Skeletal muscle cell (primary cell): ENCODE results near the gene PLPP3.

ENCODE experiments used
- DNase-seq: peaks from one replicate; pipeline ENCODE4 v3.0.0-alpha.2; 2010; ENCODE audit warnings: low read depth
- H3K4me3 ChIP-seq: 2 replicates; pipeline ENCODE4 v1.5.1; 2011; ENCODE audit warnings: low read depth, mild to moderate bottlenecking, control low read depth, low read length, moderate library complexity

Gene PLPP3

DNA sequence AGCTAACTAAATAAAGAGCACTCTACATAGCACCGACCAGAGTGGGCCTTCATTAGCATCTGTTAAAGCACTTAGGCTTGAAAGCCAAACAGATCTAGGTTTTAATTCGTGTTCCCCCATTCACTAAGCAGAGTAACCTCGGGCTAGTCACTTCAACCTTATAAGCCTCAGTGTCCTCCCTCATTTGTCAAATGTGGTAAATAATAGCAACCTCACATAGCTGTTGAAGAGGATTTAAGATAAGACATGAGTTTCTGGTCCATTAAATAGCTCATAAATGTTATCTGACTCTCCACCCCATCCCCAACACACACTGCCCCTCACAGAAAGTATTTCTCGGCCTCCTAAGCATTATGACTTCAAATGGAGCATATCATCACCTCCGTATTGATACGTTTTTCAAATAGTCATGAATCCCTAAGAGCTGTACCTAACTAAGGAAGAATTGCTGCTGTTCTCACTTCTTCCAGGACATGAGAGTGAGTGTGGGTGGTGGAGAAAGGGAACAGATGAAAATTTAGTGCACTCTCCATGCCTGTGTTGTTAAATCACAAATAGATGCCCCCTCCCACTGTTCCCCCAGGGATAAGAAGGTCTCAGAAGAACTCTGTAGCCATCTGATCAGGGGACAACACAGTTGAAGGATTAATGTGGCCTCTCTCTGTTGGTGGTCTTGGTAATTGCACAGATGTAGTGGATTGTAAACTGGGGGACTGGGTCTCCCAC lies 47.6 kb downstream of the PLPP3 start:
- no peak overlapping the region for H3K4me3 ChIP-seq
- no peak for DNase-seq

DNA sequence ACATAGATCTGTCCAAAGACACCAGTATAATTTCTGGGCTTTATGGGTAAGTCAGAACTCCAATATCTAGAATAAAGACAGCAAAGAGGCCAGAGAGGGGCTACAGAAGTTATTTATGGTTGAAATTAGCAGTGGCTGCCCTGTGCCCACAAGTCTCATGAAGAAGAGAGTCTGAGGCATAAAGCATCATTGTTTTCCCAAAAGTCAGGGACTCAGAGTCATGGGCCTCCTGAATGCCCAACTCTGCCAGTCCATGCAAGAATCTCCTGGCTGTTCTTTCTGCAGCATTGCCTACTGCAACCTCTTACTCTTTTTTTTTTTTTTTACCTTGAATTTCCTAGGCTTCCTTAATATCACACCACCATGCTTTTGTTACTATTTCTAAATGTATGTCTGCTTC lies 49.6 kb downstream of the PLPP3 start:
- DNase-seq = no peak
- no peak overlapping the region for H3K4me3 ChIP-seq

DNA sequence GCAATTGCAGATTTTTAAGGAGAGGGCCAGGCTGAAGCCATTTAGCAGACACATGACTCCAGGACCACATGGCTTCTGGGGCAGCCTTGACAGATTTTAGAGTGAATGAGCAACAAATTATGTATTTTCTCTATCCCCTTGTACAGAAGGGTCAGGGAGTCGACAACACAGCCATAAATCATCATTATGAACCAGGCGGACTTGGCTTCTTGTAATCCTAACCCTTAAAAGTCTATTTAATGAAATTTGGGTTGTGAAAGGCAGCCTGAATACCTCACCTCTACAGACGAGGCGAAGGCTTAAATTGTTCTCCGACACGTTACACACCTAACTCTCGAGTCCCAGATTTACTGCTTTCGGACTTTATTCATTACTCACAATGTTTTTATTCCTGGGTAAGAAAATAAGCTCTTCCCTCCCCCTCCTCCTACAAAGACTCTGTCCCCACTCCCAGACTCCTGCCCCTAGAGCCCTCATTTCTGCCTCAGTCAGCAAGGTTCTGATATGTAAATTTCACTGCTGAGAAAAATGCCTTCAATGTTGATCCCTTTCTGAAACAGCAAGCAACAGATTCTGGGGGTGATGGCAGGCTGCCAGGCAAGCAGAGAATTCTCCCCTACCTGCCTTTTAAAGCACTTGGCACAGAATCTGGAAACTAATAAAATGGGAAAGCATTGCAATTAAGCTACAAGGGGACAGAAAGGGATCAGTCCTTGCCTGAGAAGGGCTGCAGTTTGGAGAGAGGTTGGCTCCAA lies 51.6 kb downstream of the PLPP3 start:
- no peak overlapping the region for H3K4me3 ChIP-seq

DNA sequence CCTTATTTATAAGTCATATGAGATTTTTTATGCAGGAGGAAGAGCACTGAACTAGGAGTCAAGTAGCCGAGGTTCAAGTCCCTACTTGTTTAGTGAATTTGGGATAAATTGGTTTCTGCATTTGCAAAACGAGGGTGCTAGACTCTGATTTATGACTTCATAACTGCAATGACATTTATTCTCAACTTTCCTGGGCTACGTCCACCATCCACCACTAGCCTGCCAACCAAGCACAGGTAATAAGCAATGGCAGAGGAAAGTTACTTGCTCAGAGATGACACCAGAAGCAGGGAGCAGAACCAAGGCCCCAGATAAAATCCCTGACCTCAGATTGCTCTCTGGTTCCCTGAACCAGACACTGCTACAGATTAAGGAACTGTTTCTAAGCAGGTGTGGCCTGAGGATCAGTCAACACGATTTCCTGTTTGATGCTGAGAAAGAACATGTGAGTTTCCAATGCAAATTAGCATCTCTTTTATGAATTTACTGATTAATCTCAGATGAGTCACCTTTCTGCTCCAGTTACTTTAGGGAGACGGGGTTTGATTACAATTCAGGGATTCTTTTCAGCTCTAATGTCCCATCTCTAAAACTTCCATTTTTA lies 52.7 kb downstream of the PLPP3 start:
- no peak for DNase-seq
- H3K4me3 ChIP-seq = no peak overlapping the region

More for the DNA sequence above, 51.6 kb downstream of the PLPP3 start:
- no peak for DNase-seq

DNA sequence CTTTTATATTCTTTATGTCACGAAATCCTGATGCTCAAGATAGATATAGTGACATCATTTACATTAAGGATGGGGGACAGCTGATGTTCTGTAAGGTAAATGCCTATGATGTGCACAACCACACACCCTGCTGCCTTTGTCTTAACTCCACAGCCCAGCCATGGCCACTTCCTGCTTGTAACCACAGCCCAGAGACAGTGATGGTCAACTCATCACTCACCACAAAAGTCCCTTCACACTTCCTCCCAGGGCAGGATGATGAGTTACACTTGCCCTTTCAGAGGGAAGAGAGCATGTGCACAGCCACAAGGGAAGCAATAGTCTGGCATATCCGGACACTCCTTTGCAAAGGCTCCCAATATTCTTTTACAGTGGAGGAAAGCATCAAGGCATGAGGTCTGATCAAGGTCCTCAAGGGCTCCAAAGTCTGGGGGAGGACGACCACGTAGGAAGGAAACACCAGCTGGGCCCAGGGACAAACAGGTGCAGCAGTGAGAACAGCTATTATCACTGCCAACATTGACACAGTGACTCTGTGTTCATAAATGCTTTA lies 53.8 kb downstream of the PLPP3 start:
- DNase-seq = no peak
- H3K4me3 ChIP-seq = no peak overlapping the region

DNA sequence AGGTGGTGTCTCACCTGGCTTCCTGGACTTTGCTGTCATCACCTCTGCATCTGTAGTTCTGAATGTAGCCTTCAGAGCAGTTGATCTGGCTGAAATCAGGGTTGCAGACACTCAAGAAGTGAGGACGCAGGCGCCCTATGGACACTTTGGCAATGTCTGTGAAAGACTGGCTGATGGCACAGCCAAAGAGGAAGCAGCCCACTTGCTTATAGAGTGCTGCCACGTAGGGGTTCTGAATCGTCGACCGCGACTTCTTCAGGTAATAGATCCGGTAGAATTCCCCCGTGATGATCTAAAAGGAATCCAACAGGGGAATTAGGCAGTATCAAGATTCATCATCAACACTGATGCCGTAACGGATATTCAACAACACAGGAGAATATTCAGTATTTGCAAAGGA lies 55.1 kb downstream of the PLPP3 start:
- no peak for DNase-seq
- H3K4me3 ChIP-seq = no peak overlapping the region

DNA sequence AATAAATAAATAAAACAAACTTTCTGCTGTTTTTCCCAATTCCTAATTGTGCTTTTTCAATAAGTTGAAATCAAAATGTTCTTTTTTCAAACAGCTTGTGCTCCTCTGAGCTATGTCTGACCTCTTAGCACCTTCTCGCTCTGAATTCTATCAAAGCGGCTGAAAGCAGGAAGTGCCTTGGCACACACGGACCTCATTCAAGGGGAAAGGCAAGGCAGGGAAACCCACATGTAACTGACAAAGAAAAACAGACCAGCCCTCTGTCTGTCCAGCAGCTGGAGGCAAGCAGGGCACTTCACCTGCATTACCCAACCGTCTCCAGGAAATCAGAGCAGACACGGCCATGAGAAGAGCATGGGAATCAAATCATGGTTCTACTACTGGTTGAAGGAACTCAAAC lies 56.7 kb downstream of the PLPP3 start:
- no peak for DNase-seq
- no peak overlapping the region for H3K4me3 ChIP-seq

DNA sequence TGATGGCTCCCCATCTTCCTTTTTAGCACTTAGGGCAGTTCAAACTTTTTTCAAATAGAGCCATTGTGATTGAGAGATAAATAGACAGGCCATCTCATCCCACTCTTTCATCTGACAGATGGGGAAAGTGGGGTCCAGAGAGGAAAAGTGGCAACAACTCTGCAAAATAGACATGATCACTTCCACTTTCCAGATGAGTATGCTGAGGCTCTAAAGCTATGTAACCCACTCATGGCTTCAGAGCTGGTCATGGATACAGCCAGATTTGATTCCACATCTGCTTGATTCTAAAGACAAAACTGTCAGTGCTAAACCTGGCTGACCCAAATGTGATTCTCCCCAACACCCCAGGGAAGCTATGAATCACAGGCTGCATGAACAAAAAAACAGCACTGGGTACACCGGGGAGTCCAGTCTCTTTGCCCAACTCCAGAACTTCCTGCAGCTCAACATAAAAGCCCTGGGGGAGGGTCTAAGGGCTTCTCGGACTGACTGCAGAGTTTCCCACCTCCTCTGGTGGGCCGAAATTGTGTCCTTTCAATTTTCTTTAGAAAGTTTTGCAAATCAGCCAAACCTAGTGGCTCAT lies 59.3 kb downstream of the PLPP3 start:
- no peak for DNase-seq
- H3K4me3 ChIP-seq = no peak overlapping the region

DNA sequence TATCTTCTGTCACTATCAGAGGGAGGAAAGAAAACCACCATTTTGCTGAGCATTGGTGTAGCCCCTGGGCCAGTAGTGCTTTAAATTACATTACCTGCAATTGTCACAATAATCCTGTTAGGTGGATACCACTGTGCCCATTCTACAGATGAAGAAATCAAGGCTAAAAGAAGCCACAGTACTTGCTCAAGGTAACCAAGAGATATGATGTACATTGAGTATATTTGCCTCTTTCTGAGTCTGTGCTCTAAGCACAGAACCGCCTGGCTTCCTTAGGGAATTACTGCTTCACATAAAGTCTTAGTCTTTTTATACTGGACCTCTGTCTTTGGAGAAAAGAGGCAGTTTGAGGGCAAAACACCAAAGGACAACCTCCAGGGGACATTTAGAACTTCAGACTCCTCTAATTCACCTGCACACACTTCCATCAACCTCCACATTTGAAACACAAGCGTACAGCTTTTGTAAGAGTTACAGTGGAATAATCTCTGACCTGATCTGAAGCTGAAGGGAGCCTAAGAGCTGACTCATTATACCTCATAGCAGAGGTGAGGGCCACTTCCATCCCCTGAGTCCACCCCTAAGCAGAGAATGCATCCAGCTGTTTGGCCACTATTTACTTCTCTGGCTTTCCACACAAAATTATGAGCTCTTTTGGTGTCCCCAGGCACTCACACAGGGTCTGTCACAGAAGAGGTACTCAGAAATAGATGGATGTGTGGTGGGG lies 61.8 kb downstream of the PLPP3 start:
- no peak for DNase-seq

DNA sequence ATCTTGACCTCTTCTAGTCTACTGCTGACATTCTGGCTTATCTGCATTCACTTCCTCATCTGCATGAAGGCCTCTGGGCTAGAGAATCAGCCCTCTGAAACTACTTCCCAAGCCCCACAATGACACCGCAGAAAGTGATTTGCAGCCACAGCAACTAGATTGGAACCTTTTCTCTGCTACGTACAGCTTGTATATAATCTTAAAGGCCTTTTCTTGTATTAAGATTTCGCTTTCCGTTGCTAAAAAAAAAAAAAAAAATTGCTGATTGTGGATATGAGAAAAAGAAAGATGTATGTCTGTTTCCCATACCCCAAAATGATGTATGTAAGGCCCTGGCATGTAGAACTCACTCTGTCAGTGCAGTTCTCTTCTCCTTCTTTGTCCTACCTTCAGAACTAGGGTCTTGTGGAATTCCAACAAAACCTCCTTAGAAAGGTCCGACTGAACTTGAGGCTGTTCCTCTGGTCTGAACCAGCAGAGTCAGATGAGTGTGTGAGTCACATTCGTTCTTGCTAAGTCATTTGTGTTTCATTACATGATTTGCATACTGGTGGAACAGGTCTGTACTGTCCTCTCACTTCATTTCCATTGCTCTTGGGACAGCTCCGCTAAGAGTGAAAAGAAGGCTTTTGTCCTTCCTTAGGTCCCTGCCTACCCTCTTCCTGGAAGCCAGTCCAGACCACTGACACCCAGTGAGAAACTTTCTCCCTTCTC lies 62.7 kb downstream of the PLPP3 start:
- no peak overlapping the region for H3K4me3 ChIP-seq
- DNase-seq = no peak

More for the DNA sequence above, 61.8 kb downstream of the PLPP3 start:
- H3K4me3 ChIP-seq = no peak overlapping the region

DNA sequence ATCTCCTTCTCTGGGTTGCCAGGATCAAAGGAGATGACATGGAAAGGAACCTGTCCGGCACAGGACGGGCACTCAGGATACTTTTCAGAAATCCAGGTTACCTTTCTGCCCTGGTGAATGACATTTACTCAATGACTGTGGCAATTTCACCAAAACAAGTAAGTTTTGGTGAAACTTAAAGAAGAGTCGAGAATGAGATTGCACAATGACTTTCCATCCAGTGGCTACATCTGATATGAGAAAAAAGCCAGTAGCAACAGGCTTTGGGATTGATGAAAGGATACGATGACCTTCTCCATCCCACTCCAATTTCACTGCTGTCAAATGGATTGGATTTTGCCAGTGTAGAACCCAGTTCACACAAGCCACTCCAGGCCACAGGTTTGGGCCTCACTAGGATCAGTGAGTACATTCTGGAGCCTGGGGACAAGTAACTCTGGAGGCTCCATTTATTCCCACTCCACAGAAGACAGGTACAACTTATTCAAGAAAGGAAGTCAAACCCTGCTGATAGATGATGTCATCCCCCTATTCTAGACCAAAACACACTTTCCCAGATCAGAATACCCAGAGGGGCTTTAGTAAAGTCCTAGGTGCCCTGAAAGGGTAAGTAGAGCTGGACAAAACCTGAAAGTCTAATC lies 63.3 kb downstream of the PLPP3 start:
- no peak overlapping the region for H3K4me3 ChIP-seq
- DNase-seq = no peak

DNA sequence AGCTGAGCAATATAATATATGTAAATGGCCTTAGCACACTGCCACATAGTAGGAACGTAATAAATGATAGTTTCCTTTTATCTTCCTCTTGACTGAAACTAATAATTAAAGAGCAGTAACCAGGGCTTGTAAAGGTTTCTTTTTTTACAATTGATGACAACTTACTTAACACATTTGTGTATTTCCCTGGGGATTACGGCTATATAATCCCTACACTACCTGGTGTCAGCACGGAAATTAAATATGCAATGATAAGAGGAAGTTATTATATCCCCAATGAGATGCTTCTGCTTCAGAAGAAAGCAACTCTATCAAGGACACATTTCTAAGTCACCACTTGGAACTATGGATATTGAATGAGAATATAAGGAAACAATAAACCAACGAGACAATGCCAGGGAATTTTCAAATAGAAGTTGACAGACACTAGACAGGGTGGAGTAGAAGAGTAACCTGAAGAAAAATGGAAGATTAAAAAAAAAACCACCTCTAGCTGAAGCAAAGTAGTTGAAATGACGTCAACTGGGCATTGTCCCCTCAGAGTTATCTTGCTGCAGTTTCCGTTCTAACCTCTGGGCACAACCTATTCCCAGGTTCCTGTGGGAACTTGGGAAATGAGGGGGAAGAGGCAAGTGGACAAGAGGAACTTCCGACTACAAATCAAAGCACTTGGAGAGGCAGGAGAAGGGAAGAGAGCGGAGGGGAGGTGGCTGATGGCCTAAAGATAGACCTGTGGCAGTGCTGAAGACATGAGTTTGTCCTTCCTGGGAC lies 66.5 kb downstream of the PLPP3 start:
- H3K4me3 ChIP-seq = no peak overlapping the region
- no peak for DNase-seq

DNA sequence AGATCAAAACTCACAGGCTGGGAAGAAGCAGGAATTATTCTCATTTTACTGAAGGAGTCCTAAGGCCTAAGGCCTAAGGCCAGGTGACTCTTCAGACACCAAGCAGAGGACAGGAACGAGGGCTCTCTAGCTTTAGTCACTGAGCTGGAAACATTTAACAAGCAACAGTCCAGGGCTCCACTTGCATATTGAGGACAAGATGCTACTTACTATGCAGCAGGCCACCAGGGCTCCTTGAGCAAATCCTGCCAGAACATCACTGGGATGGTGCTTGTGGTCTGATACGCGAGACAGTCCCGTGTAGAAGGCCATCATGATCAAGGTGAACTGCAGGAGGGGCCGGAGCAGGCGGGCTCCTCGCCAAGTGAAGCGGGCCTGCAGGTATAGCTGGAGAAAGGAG lies 67.6 kb downstream of the PLPP3 start:
- no peak for DNase-seq

DNA sequence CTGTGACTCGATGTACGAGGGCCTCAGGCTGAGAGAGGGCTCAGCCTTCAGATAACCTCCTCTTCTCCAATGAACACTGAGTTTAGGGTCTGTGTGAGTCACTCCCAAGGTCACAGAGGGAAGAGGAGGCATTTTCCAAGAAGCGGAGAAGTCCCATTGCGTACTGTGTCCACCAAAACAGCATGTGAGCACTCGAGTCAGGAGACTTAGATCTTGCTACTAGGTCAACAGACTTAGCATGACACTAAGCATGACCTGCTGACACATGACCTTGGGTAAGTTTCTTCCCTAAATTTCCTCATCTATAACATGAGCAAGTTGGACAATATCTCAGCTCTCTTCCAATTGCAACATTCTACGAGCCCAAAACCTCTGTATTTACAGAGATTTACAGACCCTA lies 68.0 kb downstream of the PLPP3 start:
- H3K4me3 ChIP-seq = no peak overlapping the region
- DNase-seq = no peak

More for the DNA sequence above, 67.6 kb downstream of the PLPP3 start:
- no peak overlapping the region for H3K4me3 ChIP-seq

DNA sequence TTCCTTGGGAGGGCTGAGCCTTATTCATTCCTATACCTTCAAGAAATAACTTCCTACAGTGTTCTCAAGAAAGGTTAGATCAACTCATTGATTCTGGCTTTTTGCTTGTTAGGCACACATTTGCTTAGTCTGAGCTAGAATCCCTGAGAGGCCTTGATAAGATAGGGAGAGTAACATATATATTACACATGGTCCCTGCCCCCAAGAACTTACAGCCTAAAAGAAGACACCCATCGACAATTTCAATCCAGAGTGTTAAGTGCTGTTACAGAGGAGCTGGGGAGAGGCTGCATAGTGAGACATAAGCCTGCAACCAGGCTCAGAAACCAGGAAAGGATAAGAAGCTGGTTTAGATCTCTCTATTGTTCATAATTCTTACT lies 68.7 kb downstream of the PLPP3 start:
- H3K4me3 ChIP-seq = no peak overlapping the region
- no peak for DNase-seq

DNA sequence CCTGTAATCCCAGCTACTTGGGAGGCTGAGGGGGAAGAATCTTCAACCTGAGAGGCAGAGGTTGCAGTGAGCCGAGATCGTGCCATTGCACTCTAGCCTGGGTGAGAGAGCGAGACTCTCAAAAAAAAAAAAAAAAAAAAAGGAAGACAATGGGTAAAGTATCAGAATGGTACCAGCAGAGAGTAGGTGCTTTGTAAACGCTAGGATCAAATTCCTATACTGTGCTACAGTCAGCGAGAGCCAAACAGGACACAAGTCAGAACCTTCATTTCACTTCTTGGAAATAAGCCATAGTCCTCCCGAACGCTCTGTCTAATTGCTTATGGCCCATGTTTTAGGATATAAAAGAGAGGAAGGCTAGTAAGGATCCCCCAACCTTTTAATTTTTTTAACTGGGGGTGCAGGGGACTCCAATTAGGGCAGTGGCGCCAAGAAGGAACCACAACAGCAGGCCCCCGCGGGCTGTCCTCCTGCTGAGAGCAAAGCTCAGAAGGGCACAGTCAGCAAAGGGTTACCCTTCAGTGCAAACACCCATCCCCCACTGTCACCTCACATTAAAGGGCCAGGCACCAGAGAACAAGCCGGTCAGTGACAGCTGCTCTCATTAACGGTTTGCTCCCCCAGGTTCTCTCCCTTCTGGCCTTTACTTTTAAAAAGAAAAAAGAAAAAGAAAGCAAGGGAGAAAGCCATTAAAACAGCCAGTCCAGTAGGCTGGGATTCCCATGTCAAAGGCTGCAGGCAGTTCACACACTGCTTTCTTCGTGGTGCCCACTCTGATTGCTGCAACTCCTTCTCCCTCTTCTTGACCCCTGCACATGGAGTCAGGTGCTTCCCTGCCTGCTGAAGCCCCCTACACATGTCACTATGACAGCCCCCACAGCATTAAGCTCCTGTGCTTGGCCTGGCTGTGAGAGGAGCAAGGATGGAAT lies 69.4 kb downstream of the PLPP3 start:
- DNase-seq = no peak
- no peak overlapping the region for H3K4me3 ChIP-seq

DNA sequence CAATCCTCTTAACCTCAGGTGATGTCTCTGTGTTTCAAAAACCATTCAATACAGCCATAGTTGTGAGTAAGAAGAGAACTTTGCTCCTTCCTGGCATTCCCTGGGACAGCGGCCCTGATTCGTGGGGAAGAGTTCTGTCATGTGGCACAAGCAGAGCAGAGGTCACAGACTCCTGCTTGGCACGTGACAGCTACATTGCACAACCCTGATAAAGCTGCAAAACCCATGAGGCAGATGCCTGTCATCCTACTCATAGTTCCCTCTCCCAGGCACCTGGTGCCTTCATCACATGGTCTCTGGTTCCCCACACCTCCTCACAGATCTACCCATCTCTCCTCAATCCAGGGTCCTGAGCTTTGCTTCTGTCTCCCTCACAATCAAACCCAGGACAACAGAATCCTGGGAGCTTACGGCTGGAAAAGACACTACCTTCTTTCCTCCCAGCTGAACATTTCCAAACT lies 70.8 kb downstream of the PLPP3 start:
- H3K4me3 ChIP-seq = no peak overlapping the region
- no peak for DNase-seq
